ENCODE measurements around the gene IFNA6.

DNA sequence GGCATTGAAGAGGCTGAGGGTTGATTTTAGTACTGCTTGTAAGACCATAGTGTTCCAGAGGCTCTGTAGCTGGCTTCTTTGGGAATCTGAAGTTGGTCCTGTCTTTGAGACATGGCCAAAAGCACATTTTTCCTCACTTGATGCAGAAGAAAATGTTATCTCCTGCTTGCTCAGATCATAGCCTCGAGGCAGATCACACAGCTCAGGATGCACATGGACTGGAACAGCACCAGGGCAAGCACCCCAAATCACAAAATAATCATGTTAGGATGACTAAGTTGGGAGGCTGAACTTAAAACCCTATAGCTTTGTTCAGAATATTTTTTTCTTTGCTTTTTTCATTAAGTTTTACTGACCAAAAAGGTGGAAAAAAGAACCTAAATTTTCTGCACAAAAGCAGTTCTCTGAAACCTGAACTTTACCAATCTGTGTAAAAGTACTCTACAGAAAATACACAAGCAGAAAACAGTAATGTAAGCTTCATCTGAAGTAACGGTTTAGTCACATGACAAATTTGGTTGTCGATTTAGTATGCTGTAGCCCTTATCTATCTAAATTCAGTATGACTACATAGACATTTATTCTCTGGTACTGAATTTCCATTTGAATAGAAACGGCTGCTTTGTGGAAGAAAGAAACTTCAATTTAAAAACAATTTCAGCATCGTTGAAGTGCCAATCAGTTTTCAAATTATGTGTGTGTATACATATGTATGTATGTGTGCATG lies 18.8 kb downstream of the IFNA6 start:
- TF ChIP-seq CTCF (conservative IDR thresholded peaks at IDR 0.05; ENCODE audit: low read depth in 2 of 2): no peak
- TF ChIP-seq EZH2 (IDR thresholded peaks at IDR 0.05; ENCODE audit: low read depth, unreplicated experiment): no peak
- TF ChIP-seq POLR2AphosphoS5 (IDR thresholded peaks at IDR 0.05; ENCODE audit: low read depth): no peak
- TF ChIP-seq REST (IDR thresholded peaks at IDR 0.05; ENCODE audit: unreplicated experiment): no peak

Data from GM23338 (cell line).